Adrenal gland (tissue), 12 donors: ENCODE results near the gene OSR1. TPM values are rescaled to one million over a fixed set of nuclear protein-coding genes. Genes with fewer than 3 reads are reported as not detected.

Source experiments
- DNase-seq, 7 donors: peaks; one replicate each; pipeline ENCODE4 v3.0.0-alpha.2; 2019 to 2020
- H3K27ac ChIP-seq, 5 donors: fragments of 200-600 bp; sonication (generic) in 4 of 5; 1 replicate in 3 of 5; 2 replicates in 2 of 5; pipeline versions ENCODE4 v1.5.1 to v1.8.0; 2016 to 2020; ENCODE audit warnings: mild to moderate bottlenecking in 1 of 5
- H3K27me3 ChIP-seq: fragments of 200-600 bp; 2 replicates; pipeline ENCODE4 v1.8.0; 2021
- H3K36me3 ChIP-seq, 2 donors: fragments of 200-600 bp; replicated peaks in 1 of 2; 1 replicate in 1 of 2; 2 replicates in 1 of 2; pipeline versions ENCODE4 v1.5.1 to v1.8.0; 2018 to 2022
- H3K4me1 ChIP-seq, 2 donors: fragments of 200-600 bp; replicated peaks in 1 of 2; 1 replicate in 1 of 2; 2 replicates in 1 of 2; pipeline versions ENCODE4 v1.5.1 to v1.8.0; 2018 to 2021
- H3K4me3 ChIP-seq, 4 donors: fragments of 200-600 bp; sonication (generic) in 3 of 4; one replicate each; pipeline ENCODE4 v1.5.1; 2016 to 2018
- H3K9me3 ChIP-seq, 3 donors: fragments of 200-600 bp; sonication (generic) in 1 of 3; replicated peaks in 1 of 3; 1 replicate in 2 of 3; 2 replicates in 1 of 3; pipeline versions ENCODE4 v1.5.1 to v1.8.0; 2016 to 2021
- POLR2A ChIP-seq, 2 donors: fragments of 450-650 bp; IDR thresholded peaks; one replicate each; pipeline ENCODE4 v1.6.1; 2017; ENCODE audit warnings: antibody characterized with exemption in 2 of 2, mild to moderate bottlenecking in 2 of 2, moderate library complexity in 1 of 2
- WGBS, 4 donors: extraction: QIAGEN DNeasy Blood & Tissue Kit in 2 of 4; methylation state at CpG; one replicate each; pipeline versions ENCODE4 v1.1.5 to v1.1.7; 2013 to 2017; 5-methylcytosine and 5-hydroxymethylcytosine counted together
- intact Hi-C, 2 donors: fragments of 100-400 bp; cut with DNase I; formaldehyde crosslinking; loops; one replicate each; pipeline versions ENCODE4 v1.14.1 to v1.15.0; 2022 to 2023
- polyA plus RNA-seq, 3 donors: library from polyadenylated mRNA; stranded (reverse); fragments of 200-250 nt in 2 of 3; fragments of 350-450 nt in 1 of 3; fragmentation: Illumina TruSeq in 1 of 3; extraction: RNeasy Lipid Tissue Mini Kit (QIAGEN cat#74804) in 1 of 3; gene quantifications; one replicate each; pipeline ENCODE4 v1.2.3, GENCODE V29; 2013 to 2014
- total RNA-seq, 9 donors: library from RNA; depleted of rRNA in 4 of 9; stranded (reverse); fragments of >200 nt in 4 of 9; fragments of 120-200 nt in 1 of 9; fragmentation: NEBNext Ultra II Directional in 1 of 9; extraction: Animal tissue kit (Norgen Biotek cat#: 25700) in 1 of 9; gene quantifications; one replicate each; pipeline versions ENCODE4 v1.1.0 to v1.2.4, GENCODE V29; 2013 to 2023
- TF ChIP-seq, protein P1 (sequence below), 6 experiments: fragments of 450-650 bp in 4 of 6; fragments of 200-600 bp in 2 of 6; sonication (generic) in 1 of 6; IDR thresholded peaks; 1 replicate in 5 of 6; 2 replicates in 1 of 6; pipeline versions ENCODE4 v1.5.1 to v1.8.0; 2016 to 2021; ENCODE audit warnings: antibody characterized with exemption in 6 of 6, mild to moderate bottlenecking in 2 of 6, moderate library complexity in 1 of 6
- donor health status: healthy with polysubstance abuse.
- donor health status: Bipolar disorder and iron deficiency.
- donor health status: DM: yes; HTN: yes; CAD: no.
- donor health status: DM: no; HTN: no; CAD: no.
- donor health status: DM: no; HTN: no; CAD: no.
- donor health status: DM: yes; HTN: yes; CAD: no.

OSR1 gene
- total and polyA plus RNA-seq, 12 donors = 0.61 to 7.9 (median 2.4) TPM

DNA sequence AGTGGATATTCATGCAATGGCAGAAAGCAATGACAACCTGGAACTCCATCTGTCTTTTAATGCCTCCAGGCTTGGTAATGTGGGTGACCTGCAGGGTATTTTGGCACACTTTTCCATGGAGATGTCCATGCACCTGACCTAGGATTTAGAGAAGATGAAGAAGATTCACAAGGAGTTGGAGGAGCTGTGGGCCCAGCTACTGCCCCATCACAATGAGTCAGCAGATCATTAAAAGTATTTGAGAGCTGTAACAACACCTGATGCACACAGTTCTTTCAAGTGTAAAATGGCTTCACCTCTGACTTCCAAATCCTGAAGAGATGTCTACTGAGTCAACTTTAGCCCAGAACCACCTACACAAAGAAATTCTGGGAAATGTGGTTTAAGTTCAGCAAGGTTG, 22.1 kb upstream of the OSR1 start:
- H3K9me3 ChIP-seq = no peaks in the 10 kb centered on the region
- no peak overlapping the region for H3K27ac ChIP-seq
- TF ChIP-seq, protein P1, sequence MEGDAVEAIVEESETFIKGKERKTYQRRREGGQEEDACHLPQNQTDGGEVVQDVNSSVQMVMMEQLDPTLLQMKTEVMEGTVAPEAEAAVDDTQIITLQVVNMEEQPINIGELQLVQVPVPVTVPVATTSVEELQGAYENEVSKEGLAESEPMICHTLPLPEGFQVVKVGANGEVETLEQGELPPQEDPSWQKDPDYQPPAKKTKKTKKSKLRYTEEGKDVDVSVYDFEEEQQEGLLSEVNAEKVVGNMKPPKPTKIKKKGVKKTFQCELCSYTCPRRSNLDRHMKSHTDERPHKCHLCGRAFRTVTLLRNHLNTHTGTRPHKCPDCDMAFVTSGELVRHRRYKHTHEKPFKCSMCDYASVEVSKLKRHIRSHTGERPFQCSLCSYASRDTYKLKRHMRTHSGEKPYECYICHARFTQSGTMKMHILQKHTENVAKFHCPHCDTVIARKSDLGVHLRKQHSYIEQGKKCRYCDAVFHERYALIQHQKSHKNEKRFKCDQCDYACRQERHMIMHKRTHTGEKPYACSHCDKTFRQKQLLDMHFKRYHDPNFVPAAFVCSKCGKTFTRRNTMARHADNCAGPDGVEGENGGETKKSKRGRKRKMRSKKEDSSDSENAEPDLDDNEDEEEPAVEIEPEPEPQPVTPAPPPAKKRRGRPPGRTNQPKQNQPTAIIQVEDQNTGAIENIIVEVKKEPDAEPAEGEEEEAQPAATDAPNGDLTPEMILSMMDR (IDR thresholded peaks at IDR 0.05) = no peak
- TF ChIP-seq POLR2A (IDR thresholded peaks at IDR 0.05) = no peak
- DNase-seq = no peak
- H3K4me3 ChIP-seq = no peak overlapping the region
- intact Hi-C loops = no loop called here
- no peaks in the 10 kb centered on the region for H3K4me1 ChIP-seq
- no peaks in the 10 kb centered on the region for H3K27me3 ChIP-seq
- H3K36me3 ChIP-seq = no peaks in the 10 kb centered on the region

DNA sequence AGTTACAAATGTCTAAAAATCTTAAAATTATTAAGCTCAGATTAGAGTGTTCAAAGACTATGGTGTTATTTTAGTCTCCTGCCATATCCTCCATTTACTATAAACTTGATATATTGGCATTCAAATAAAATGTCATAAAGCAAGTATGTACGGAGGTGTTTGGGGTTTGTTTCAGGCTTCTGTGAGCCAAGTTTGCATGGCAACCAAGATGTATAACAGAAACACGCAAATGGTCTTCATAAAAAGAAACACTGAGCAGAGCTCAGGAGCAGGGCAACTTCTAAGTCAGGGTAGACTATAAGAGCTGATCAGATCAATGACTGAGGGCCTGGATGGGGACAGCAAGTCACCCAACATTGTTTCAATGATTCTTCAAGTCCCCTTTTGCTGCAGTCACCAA, 20.5 kb upstream of the OSR1 start:
- Histone ChIP-seq H3K36me3 (no peaks in the 10 kb centered on the region), H3K4me3 (no peak overlapping the region), H3K27me3 (no peaks in the 10 kb centered on the region), H3K9me3 (no peaks in the 10 kb centered on the region), H3K27ac (no peak overlapping the region), H3K4me1 (no peaks in the 10 kb centered on the region)
- no peak for TF ChIP-seq POLR2A (IDR thresholded peaks at IDR 0.05)
- TF ChIP-seq, protein P1 (IDR thresholded peaks at IDR 0.05) = no peak
- no peak for DNase-seq
- intact Hi-C loops = no loop called here
- 53 to 81% (median 76%) methylated on average over 2 of the region's 2 CpGs for WGBS, 4 donors

DNA sequence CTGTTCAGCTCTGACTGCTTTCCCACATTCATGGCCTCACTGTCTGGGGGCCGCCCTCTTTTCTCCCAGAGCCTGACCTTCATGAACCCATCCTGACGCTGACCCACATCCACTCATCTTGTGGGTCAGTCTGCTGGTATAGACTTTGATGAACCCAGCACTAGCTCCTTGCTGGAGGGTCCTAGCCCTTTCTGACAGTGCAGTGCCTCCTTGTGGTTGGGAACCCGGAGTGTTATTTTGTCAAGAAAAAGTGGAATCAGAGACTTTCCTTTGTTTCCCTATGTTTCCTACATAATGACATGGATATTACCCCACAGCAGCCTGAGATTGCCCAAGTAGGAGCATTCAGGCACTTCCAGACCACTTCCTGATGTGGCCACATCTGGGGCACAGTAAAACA, 19.3 kb upstream of the OSR1 start:
- intact Hi-C loops = no loop called here

DNA sequence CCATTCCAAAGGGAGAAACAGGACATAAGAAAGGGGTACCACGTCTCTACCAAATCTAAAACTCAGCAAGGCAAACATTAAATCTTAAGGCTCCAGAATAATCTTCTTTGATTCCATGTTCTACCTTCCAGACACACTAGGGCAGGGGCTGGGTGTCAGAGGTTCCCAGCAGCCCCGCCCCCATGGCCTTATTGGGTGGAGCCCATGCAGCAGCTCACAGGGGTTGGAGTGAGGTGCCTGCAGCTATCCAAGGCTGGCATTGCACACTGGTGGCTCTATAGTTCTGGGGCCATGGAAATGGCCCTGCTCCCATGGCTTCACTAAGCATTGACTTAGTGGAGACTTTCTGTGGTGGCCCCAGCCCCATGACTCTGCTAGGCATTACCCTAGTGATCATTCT, 14.9 kb upstream of the OSR1 start:
- no peak overlapping the region for H3K4me3 ChIP-seq
- H3K9me3 ChIP-seq = no peaks in the 10 kb centered on the region
- WGBS, 4 donors = 71 to 88% (median 78%) methylated on average over 2 of the region's 2 CpGs
- DNase-seq = no peak
- TF ChIP-seq, protein P1 (IDR thresholded peaks at IDR 0.05) = no peak
- TF ChIP-seq POLR2A (IDR thresholded peaks at IDR 0.05) = no peak
- H3K36me3 ChIP-seq = no peaks in the 10 kb centered on the region
- no peak overlapping the region for H3K27ac ChIP-seq
- H3K27me3 ChIP-seq = no peaks in the 10 kb centered on the region
- intact Hi-C loops = no loop called here
- H3K4me1 ChIP-seq = no peaks in the 10 kb centered on the region

More for the DNA sequence above, 19.3 kb upstream of the OSR1 start:
- WGBS, 4 donors = 67 to 90% (median 82%) methylated on average over 3 of the region's 3 CpGs
- no peaks in the 10 kb centered on the region for H3K9me3 ChIP-seq
- no peaks in the 10 kb centered on the region for H3K4me1 ChIP-seq
- no peak for TF ChIP-seq POLR2A (IDR thresholded peaks at IDR 0.05)
- TF ChIP-seq, protein P1 (IDR thresholded peaks at IDR 0.05) = no peak
- no peak for DNase-seq
- H3K27me3 ChIP-seq = no peaks in the 10 kb centered on the region
- no peaks in the 10 kb centered on the region for H3K36me3 ChIP-seq
- H3K4me3 ChIP-seq = no peak overlapping the region
- no peak overlapping the region for H3K27ac ChIP-seq
